HEK293 (cell line): ENCODE results near the gene SRC.

Source experiments
- CTCF ChIA-PET: fragments of 350-600 bp; formaldehyde crosslinking; extraction: SDS; loops from one replicate; lab custom pipeline; 2021; ENCODE audit warnings: antibody characterized with exemption; lab: Yijun Ruan, JAX
- POLR2A ChIA-PET: fragments of 300-600 bp; formaldehyde crosslinking; extraction: SDS; loops from one replicate; lab custom pipeline; 2020; ENCODE audit warnings: antibody characterized with exemption, inconsistent platforms; lab: Yijun Ruan, JAX
- H3K27ac ChIP-seq: fragments of 200-500 bp; sonication (Bioruptor generic); 2 replicates; pipeline ENCODE4 v1.5.1; 2014; ENCODE audit warnings: low read depth, low read length, control low read depth, inconsistent platforms; ENCODE audit errors: extremely low read depth
- H3K36me3 ChIP-seq, 2 experiments: fragments of 200-500 bp in 1 of 2; sonication (Bioruptor generic) in 1 of 2; 1 replicate in 1 of 2; 2 replicates in 1 of 2; pipeline ENCODE4 v1.5.1; 2014 to 2017; ENCODE audit warnings: inconsistent platforms in 2 of 2, low read length in 2 of 2; ENCODE audit not compliant: control insufficient read depth in 2 of 2, insufficient read depth in 1 of 2
- H3K4me1 ChIP-seq: fragments of 200-500 bp; sonication (Bioruptor generic); 2 replicates; pipeline ENCODE4 v1.5.1; 2014; ENCODE audit warnings: mild to moderate bottlenecking, low read length, inconsistent platforms; ENCODE audit not compliant: control insufficient read depth, insufficient read depth
- H3K4me3 ChIP-seq: 2 replicates; pipeline ENCODE4 v1.5.1; 2011; ENCODE audit warnings: low read depth, mild to moderate bottlenecking, control low read depth, low read length, moderate library complexity
- H3K9me3 ChIP-seq: fragments of 200-500 bp; sonication (Bioruptor generic); 2 replicates; pipeline ENCODE4 v1.5.1; 2014; ENCODE audit warnings: low read depth, low read length, inconsistent platforms; ENCODE audit not compliant: control insufficient read depth, insufficient read depth
- CTCF ChIP-seq: fragments of 450-650 bp; formaldehyde crosslinking; IDR thresholded peaks from 2 replicates; pipeline ENCODE4 v1.5.1; 2016; ENCODE audit warnings: missing biosample characterization, missing genetic modification characterization
- SETDB1 ChIP-seq: IDR thresholded peaks from one replicate; pipeline ENCODE4 v1.6.1; 2017; ENCODE audit warnings: mild to moderate bottlenecking, low read length, moderate library complexity, mixed read lengths; ENCODE audit not compliant: insufficient read length
- YY2 ChIP-seq: fragments of 450-650 bp; formaldehyde crosslinking; IDR thresholded peaks from 2 replicates; pipeline ENCODE4 v1.5.1; 2016; ENCODE audit warnings: missing biosample characterization, missing genetic modification characterization
- ZNF26 ChIP-seq: fragments of 450-650 bp; formaldehyde crosslinking; IDR thresholded peaks from 2 replicates; pipeline ENCODE4 v1.5.1; 2016; ENCODE audit warnings: missing biosample characterization, missing genetic modification characterization
- ZNF354C ChIP-seq: fragments of 450-650 bp; formaldehyde crosslinking; IDR thresholded peaks from 2 replicates; pipeline ENCODE4 v1.5.1; 2016; ENCODE audit warnings: missing biosample characterization, missing genetic modification characterization, low read depth, borderline replicate concordance
- ZNF704 ChIP-seq: fragments of 450-650 bp; formaldehyde crosslinking; IDR thresholded peaks from 2 replicates; pipeline ENCODE4 v1.5.1; 2016; ENCODE audit warnings: missing biosample characterization, missing genetic modification characterization
- ZNF76 ChIP-seq: fragments of 450-650 bp; formaldehyde crosslinking; IDR thresholded peaks from 2 replicates; pipeline ENCODE4; 2016; ENCODE audit warnings: low read depth, missing biosample characterization, missing genetic modification characterization, borderline replicate concordance
- ZNF777 ChIP-seq: fragments of 450-650 bp; formaldehyde crosslinking; IDR thresholded peaks from 2 replicates; pipeline ENCODE4 v1.5.1; 2017; ENCODE audit warnings: missing biosample characterization, missing genetic modification characterization, borderline replicate concordance

SRC gene

GRCh38 chr20:37454636-37455385 lies 108.9 kb downstream of the SRC start:
- no peak overlapping the region for H3K4me3 ChIP-seq
- no peaks in the 10 kb centered on the region for H3K4me1 ChIP-seq
- POLR2A ChIA-PET, result no interaction called here
- no peaks in the 10 kb centered on the region for H3K36me3 ChIP-seq
- TF ChIP-seq ZNF704 (tag by site-specific recombination), result no peak
- TF ChIP-seq ZNF76 (tag by site-specific recombination), result no peak
- no peak for TF ChIP-seq ZNF354C (tag by site-specific recombination)
- TF ChIP-seq CTCF (tag by site-specific recombination), result no peak
- no peak for TF ChIP-seq YY2 (tag by site-specific recombination)
- TF ChIP-seq ZNF26 (tag by site-specific recombination), result peak; percentile 99
- TF ChIP-seq SETDB1, result peak; percentile 19
- TF ChIP-seq ZNF777 (tag by site-specific recombination), result no peak
- no peak overlapping the region for H3K27ac ChIP-seq
- no peaks in the 10 kb centered on the region for H3K9me3 ChIP-seq
- CTCF ChIA-PET, result no interaction called here
